ENCODE results near the gene ZNF664.

The ZNF664 gene

GRCh38 chr12:123973552-123974341, 732 bp downstream of the ZNF664 start:
- Histone ChIP-seq H2BK120ac (ENCODE audit: low read depth, low read length) (peak overlapping the region; percentile 94), H3K4me3 (ENCODE audit: low read length in 2 of 2) (peak overlapping the region; percentile 64 to 95), H3K27ac (replicated peaks; ENCODE audit: low read length) (peak overlapping the region; percentile 87), H3K14ac (ENCODE audit: low read length) (peak overlapping the region; percentile 89), H2BK5ac (ENCODE audit: low read length) (peak overlapping the region; percentile 93), H2BK15ac (ENCODE audit: low read length) (peak overlapping the region; percentile 55), H4K8ac (ENCODE audit: low read depth, low read length) (no peak overlapping the region), H3K27me3 (ENCODE audit: control insufficient read depth in 3 of 3, insufficient read depth in 3 of 3, low read depth in 1 of 3, low read length in 3 of 3) (peaks cover 0 to 6% (median 0%) of the 10 kb centered on the region in 3 experiments), H3K79me1 (ENCODE audit: low read depth, low read length) (peaks cover 4% of the 10 kb centered on the region), H2BK12ac (ENCODE audit: low read length) (peak overlapping the region; percentile 41), H3K9ac (ENCODE audit: low read depth, low read length, poor library complexity) (peak overlapping the region; percentile 75), H4K91ac (ENCODE audit: low read depth, low read length, poor library complexity) (no peak overlapping the region), H2AK5ac (ENCODE audit: low read depth, low read length) (peak overlapping the region; percentile 81), H2AFZ (ENCODE audit: low read length) (peak overlapping the region; percentile 88), H3K9me3 (replicated peaks in 1 of 2; ENCODE audit: control insufficient read depth in 2 of 2, insufficient read depth in 1 of 2, low read depth in 1 of 2, low read length in 2 of 2) (no peaks in the 10 kb centered on the region), H3K18ac (ENCODE audit: low read length) (peak overlapping the region; percentile 93), H3K4ac (ENCODE audit: low read length) (no peak overlapping the region), H3K4me1 (ENCODE audit: control insufficient read depth in 2 of 2, insufficient read depth in 1 of 2, low read depth in 1 of 2, low read length in 2 of 2) (peaks cover 4 to 11% of the 10 kb centered on the region in 2 donors), H3K36me3 (replicated peaks in 1 of 2; ENCODE audit: control insufficient read depth in 2 of 2, insufficient read depth in 2 of 2, low read length in 2 of 2) (peaks cover 8 to 48% of the 10 kb centered on the region in 2 donors), H3K4me2 (ENCODE audit: insufficient read depth, low read length, poor library complexity, severe bottlenecking) (peak overlapping the region; percentile 77), H3K23ac (ENCODE audit: low read depth, low read length, poor library complexity) (peak overlapping the region; percentile 85)
- DNase-seq (ENCODE audit: low spot score) = peak; percentile 15
- WGBS, 2 donors (ENCODE audit: extremely low coverage in 2 of 2, insufficient read length in 2 of 2, insufficient replicate concordance in 1 of 2) = no CpG with 5 or more reads among the region's 69 CpGs

- WGBS, 2 donors (ENCODE audit: extremely low coverage in 2 of 2, insufficient read length in 2 of 2, insufficient replicate concordance in 1 of 2) = 100% methylated on average over 1 of the region's 7 CpGs
- H2BK12ac ChIP-seq (ENCODE audit: low read length) = no peak overlapping the region
- H3K27ac ChIP-seq (replicated peaks; ENCODE audit: low read length) = no peak overlapping the region
- peaks cover 4 to 10% of the 10 kb centered on the region in 2 donors for H3K4me1 ChIP-seq (ENCODE audit: control insufficient read depth in 2 of 2, insufficient read depth in 1 of 2, low read depth in 1 of 2, low read length in 2 of 2)
- no peaks in the 10 kb centered on the region for H3K27me3 ChIP-seq (ENCODE audit: control insufficient read depth in 3 of 3, insufficient read depth in 3 of 3, low read depth in 1 of 3, low read length in 3 of 3)
- H3K18ac ChIP-seq (ENCODE audit: low read length) = no peak overlapping the region
- H3K9me3 ChIP-seq (replicated peaks in 1 of 2; ENCODE audit: control insufficient read depth in 2 of 2, insufficient read depth in 1 of 2, low read depth in 1 of 2, low read length in 2 of 2) = no peaks in the 10 kb centered on the region
- H3K9ac ChIP-seq (ENCODE audit: low read depth, low read length, poor library complexity) = no peak overlapping the region
- no peak overlapping the region for H3K23ac ChIP-seq (ENCODE audit: low read depth, low read length, poor library complexity)
- no peak overlapping the region for H4K91ac ChIP-seq (ENCODE audit: low read depth, low read length, poor library complexity)
- H4K8ac ChIP-seq (ENCODE audit: low read depth, low read length) = no peak overlapping the region
- no peak overlapping the region for H2BK120ac ChIP-seq (ENCODE audit: low read depth, low read length)
- H3K4ac ChIP-seq (ENCODE audit: low read length) = no peak overlapping the region
- no peak overlapping the region for H2AK5ac ChIP-seq (ENCODE audit: low read depth, low read length)
- no peak overlapping the region for H2BK15ac ChIP-seq (ENCODE audit: low read length)
- no peak overlapping the region for H2BK5ac ChIP-seq (ENCODE audit: low read length)
- DNase-seq (ENCODE audit: low spot score) = no peak
- no peak overlapping the region for H3K4me2 ChIP-seq (ENCODE audit: insufficient read depth, low read length, poor library complexity, severe bottlenecking)
- H2AFZ ChIP-seq (ENCODE audit: low read length) = no peak overlapping the region
- peaks cover 9 to 73% of the 10 kb centered on the region in 2 donors for H3K36me3 ChIP-seq (replicated peaks in 1 of 2; ENCODE audit: control insufficient read depth in 2 of 2, insufficient read depth in 2 of 2, low read length in 2 of 2)
- H3K4me3 ChIP-seq (ENCODE audit: low read length in 2 of 2) = no peak overlapping the region
- H3K79me1 ChIP-seq (ENCODE audit: low read depth, low read length) = peaks cover 4% of the 10 kb centered on the region
- H3K14ac ChIP-seq (ENCODE audit: low read length) = no peak overlapping the region
Measured at GRCh38 chr12:123976227-123976826, 3.3 kb downstream of the ZNF664 start.

- DNase-seq (ENCODE audit: low spot score) = no peak
- Histone ChIP-seq H3K9me3 (replicated peaks in 1 of 2; ENCODE audit: control insufficient read depth in 2 of 2, insufficient read depth in 1 of 2, low read depth in 1 of 2, low read length in 2 of 2) (no peaks in the 10 kb centered on the region), H3K27me3 (ENCODE audit: control insufficient read depth in 3 of 3, insufficient read depth in 3 of 3, low read depth in 1 of 3, low read length in 3 of 3) (no peaks in the 10 kb centered on the region), H3K23ac (ENCODE audit: low read depth, low read length, poor library complexity) (no peak overlapping the region), H2BK15ac (ENCODE audit: low read length) (no peak overlapping the region), H3K14ac (ENCODE audit: low read length) (no peak overlapping the region), H2BK120ac (ENCODE audit: low read depth, low read length) (no peak overlapping the region), H3K18ac (ENCODE audit: low read length) (no peak overlapping the region), H3K4me3 (ENCODE audit: low read length in 2 of 2) (no peak overlapping the region), H3K4me1 (ENCODE audit: control insufficient read depth in 2 of 2, insufficient read depth in 1 of 2, low read depth in 1 of 2, low read length in 2 of 2) (peaks cover 8 to 12% of the 10 kb centered on the region in 2 donors), H2BK12ac (ENCODE audit: low read length) (no peak overlapping the region), H2AFZ (ENCODE audit: low read length) (no peak overlapping the region), H3K79me1 (ENCODE audit: low read depth, low read length) (peaks cover 6% of the 10 kb centered on the region), H3K4me2 (ENCODE audit: insufficient read depth, low read length, poor library complexity, severe bottlenecking) (no peak overlapping the region), H4K8ac (ENCODE audit: low read depth, low read length) (no peak overlapping the region), H3K4ac (ENCODE audit: low read length) (no peak overlapping the region), H2AK5ac (ENCODE audit: low read depth, low read length) (no peak overlapping the region), H4K91ac (ENCODE audit: low read depth, low read length, poor library complexity) (no peak overlapping the region), H3K27ac (replicated peaks; ENCODE audit: low read length) (no peak overlapping the region), H3K9ac (ENCODE audit: low read depth, low read length, poor library complexity) (no peak overlapping the region), H3K36me3 (replicated peaks in 1 of 2; ENCODE audit: control insufficient read depth in 2 of 2, insufficient read depth in 2 of 2, low read length in 2 of 2) (peaks cover 9 to 94% of the 10 kb centered on the region in 2 donors), H2BK5ac (ENCODE audit: low read length) (no peak overlapping the region)
- no CpG with 5 or more reads among the region's 6 CpGs for WGBS, 2 donors (ENCODE audit: extremely low coverage in 2 of 2, insufficient read length in 2 of 2, insufficient replicate concordance in 1 of 2)
Measured at GRCh38 chr12:123979566-123979965, 6.6 kb downstream of the ZNF664 start.

- DNase-seq (ENCODE audit: low spot score) = no peak
- Histone ChIP-seq H3K4ac (ENCODE audit: low read length) (no peak overlapping the region), H3K36me3 (replicated peaks in 1 of 2; ENCODE audit: control insufficient read depth in 2 of 2, insufficient read depth in 2 of 2, low read length in 2 of 2) (peaks cover 6 to 94% of the 10 kb centered on the region in 2 donors), H3K4me3 (ENCODE audit: low read length in 2 of 2) (no peak overlapping the region), H3K14ac (ENCODE audit: low read length) (no peak overlapping the region), H3K9ac (ENCODE audit: low read depth, low read length, poor library complexity) (no peak overlapping the region), H3K18ac (ENCODE audit: low read length) (no peak overlapping the region), H4K91ac (ENCODE audit: low read depth, low read length, poor library complexity) (no peak overlapping the region), H4K8ac (ENCODE audit: low read depth, low read length) (no peak overlapping the region), H3K27me3 (ENCODE audit: control insufficient read depth in 3 of 3, insufficient read depth in 3 of 3, low read depth in 1 of 3, low read length in 3 of 3) (no peaks in the 10 kb centered on the region), H3K23ac (ENCODE audit: low read depth, low read length, poor library complexity) (no peak overlapping the region), H3K4me1 (ENCODE audit: control insufficient read depth in 2 of 2, insufficient read depth in 1 of 2, low read depth in 1 of 2, low read length in 2 of 2) (peaks cover 0 to 9% of the 10 kb centered on the region in 2 donors), H2BK15ac (ENCODE audit: low read length) (no peak overlapping the region), H2AK5ac (ENCODE audit: low read depth, low read length) (no peak overlapping the region), H2BK120ac (ENCODE audit: low read depth, low read length) (no peak overlapping the region), H3K9me3 (replicated peaks in 1 of 2; ENCODE audit: control insufficient read depth in 2 of 2, insufficient read depth in 1 of 2, low read depth in 1 of 2, low read length in 2 of 2) (no peaks in the 10 kb centered on the region), H2BK12ac (ENCODE audit: low read length) (no peak overlapping the region), H3K27ac (replicated peaks; ENCODE audit: low read length) (no peak overlapping the region), H3K79me1 (ENCODE audit: low read depth, low read length) (peaks cover 2% of the 10 kb centered on the region), H2AFZ (ENCODE audit: low read length) (no peak overlapping the region), H3K4me2 (ENCODE audit: insufficient read depth, low read length, poor library complexity, severe bottlenecking) (no peak overlapping the region), H2BK5ac (ENCODE audit: low read length) (no peak overlapping the region)
- WGBS, 2 donors (ENCODE audit: extremely low coverage in 2 of 2, insufficient read length in 2 of 2, insufficient replicate concordance in 1 of 2) = no CpG with 5 or more reads among the region's 7 CpGs
Measured at GRCh38 chr12:123982269-123982668, 9.3 kb downstream of the ZNF664 start.

Measured in neuronal stem cell (in vitro differentiated cells).